GM21515 (cell line): ENCODE data around the gene ITGA11.

ENCODE experiments used
- ATAC-seq: cut with Tn5 transposase; IDR thresholded peaks from one replicate; pipeline ENCODE4 v1.9.1; 2021; ENCODE audit not compliant: unreplicated experiment

ITGA11 gene

GRCh38 chr15:68335251-68335650 is 96.7 kb downstream of the ITGA11 start:
- ATAC-seq: no peak

GRCh38 chr15:68334661-68335124 is 97.3 kb downstream of the ITGA11 start:
- ATAC-seq: no peak

- no peak for ATAC-seq
These were observed 98.0 kb downstream of the ITGA11 start for GRCh38 chr15:68333775-68334470.

GRCh38 chr15:68332266-68332665 is 99.7 kb downstream of the ITGA11 start:
- ATAC-seq: no peak

GRCh38 chr15:68330901-68331300 is 101.1 kb downstream of the ITGA11 start:
- no peak for ATAC-seq

- ATAC-seq: no peak
These were observed 101.5 kb downstream of the ITGA11 start for GRCh38 chr15:68330416-68330815.

GRCh38 chr15:68328964-68329363 is 103.0 kb downstream of the ITGA11 start:
- ATAC-seq: no peak

GRCh38 chr15:68328443-68328842 is 103.5 kb downstream of the ITGA11 start:
- ATAC-seq: no peak

GRCh38 chr15:68326711-68327354 is 105.1 kb downstream of the ITGA11 start:
- ATAC-seq: no peak

GRCh38 chr15:68325726-68326125 is 106.2 kb downstream of the ITGA11 start:
- ATAC-seq: no peak

- no peak for ATAC-seq
These were observed 109.2 kb downstream of the ITGA11 start for GRCh38 chr15:68322796-68323195.

- ATAC-seq: no peak
These were observed 110.7 kb downstream of the ITGA11 start for GRCh38 chr15:68321229-68321628.

- no peak for ATAC-seq
These were observed 112.0 kb downstream of the ITGA11 start for GRCh38 chr15:68319997-68320396.

- ATAC-seq: no peak
These were observed 112.7 kb downstream of the ITGA11 start for GRCh38 chr15:68318931-68319909.

GRCh38 chr15:68318008-68318835 is 113.7 kb downstream of the ITGA11 start:
- no peak for ATAC-seq

GRCh38 chr15:68317281-68318007 is 114.5 kb downstream of the ITGA11 start:
- no peak for ATAC-seq

- no peak for ATAC-seq
These were observed 115.7 kb downstream of the ITGA11 start for GRCh38 chr15:68316061-68316804.

- no peak for ATAC-seq
These were observed 116.4 kb downstream of the ITGA11 start for GRCh38 chr15:68315495-68316031.

GRCh38 chr15:68315035-68315434 is 116.9 kb downstream of the ITGA11 start:
- no peak for ATAC-seq
